Loucy (cell line): ENCODE data around the gene CKAP4.

Experiments used
- CTCF ChIP-seq: fragments of 200-600 bp; sonication (generic); conservative IDR thresholded peaks from 2 replicates; pipeline ENCODE4 v1.5.1; 2014; ENCODE audit warnings: mild to moderate bottlenecking, antibody characterized with exemption, low read length
- EZH2phosphoT487 ChIP-seq: fragments of 200-600 bp; IDR thresholded peaks from 2 replicates; pipeline ENCODE4 v1.6.1; 2018; ENCODE audit warnings: antibody characterized with exemption, mild to moderate bottlenecking, moderate library complexity, borderline replicate concordance

- no peak for TF ChIP-seq CTCF
- TF ChIP-seq EZH2phosphoT487 = no peak
These were observed 40.3 kb upstream of the CKAP4 start for GRCh38 chr12:106288101-106288493.
